HepG2 (cell line): ENCODE measurements around the gene GP9.

Experiments
- ATF2 ChIP-seq: sonication (generic); formaldehyde crosslinking; IDR thresholded peaks from 2 replicates; pipeline ENCODE4 v1.4.0; 2020; ENCODE audit warnings: missing genetic modification reagents
- CTCF ChIP-seq: sonication (generic); formaldehyde crosslinking; IDR thresholded peaks from 2 replicates; pipeline ENCODE4 v1.5.0; 2020; ENCODE audit warnings: mild to moderate bottlenecking, missing genetic modification reagents, moderate library complexity
- MXI1 ChIP-seq: IDR thresholded peaks from 3 replicates; pipeline ENCODE4 v1.6.1; 2012; ENCODE audit warnings: low read depth, low read length, inconsistent platforms, borderline replicate concordance
- NR3C1 ChIP-seq: sonication (generic); formaldehyde crosslinking; IDR thresholded peaks from 2 replicates; pipeline ENCODE4 v1.4.0; 2020; ENCODE audit warnings: missing genetic modification reagents
- PTBP1 ChIP-seq: fragments of 200-400 bp; formaldehyde crosslinking; IDR thresholded peaks from 2 replicates; pipeline ENCODE4 v1.6.1; 2018; ENCODE audit warnings: low read length, low read depth; ENCODE audit not compliant: poor library complexity, severe bottlenecking
- TARDBP ChIP-seq: sonication (generic); formaldehyde crosslinking; IDR thresholded peaks from 2 replicates; pipeline ENCODE4 v1.8.0; 2022; ENCODE audit warnings: mild to moderate bottlenecking, missing genetic modification reagents
- ZBTB4 ChIP-seq: sonication (generic); formaldehyde crosslinking; IDR thresholded peaks from 2 replicates; pipeline ENCODE4 v1.4.0; 2020; ENCODE audit warnings: missing genetic modification reagents, mild to moderate bottlenecking, borderline replicate concordance
- ZBTB42 ChIP-seq: sonication (generic); formaldehyde crosslinking; IDR thresholded peaks from 2 replicates; pipeline ENCODE4 v1.5.0; 2020; ENCODE audit warnings: mild to moderate bottlenecking, missing genetic modification reagents
- ZC3H13 ChIP-seq: sonication (generic); formaldehyde crosslinking; IDR thresholded peaks from 2 replicates; pipeline ENCODE4 v1.8.1; 2023; ENCODE audit warnings: mild to moderate bottlenecking, missing genetic modification reagents, moderate library complexity

- TF ChIP-seq MXI1 (no peak), CTCF (no peak), NR3C1 (CRISPR knock-in tag) (no peak), TARDBP (no peak), PTBP1 (no peak), ZC3H13 (CRISPR knock-in tag) (no peak), ZBTB4 (CRISPR knock-in tag) (no peak), ATF2 (CRISPR knock-in tag) (no peak), ZBTB42 (CRISPR knock-in tag) (no peak)
Measured at GRCh38 chr3:129036222-129037092, 24.1 kb upstream of the GP9 start.
